Body of pancreas (tissue), 4 donors: ENCODE data around the gene LITAFD.

ENCODE experiments used
- POLR2A ChIP-seq, 3 donors: fragments of 450-650 bp; IDR thresholded peaks; one replicate each; pipeline ENCODE4 v1.6.1; 2016; ENCODE audit warnings: antibody characterized with exemption in 3 of 3, mild to moderate bottlenecking in 2 of 3
- TF ChIP-seq, protein P1 (sequence below), 7 experiments: fragments of 450-650 bp in 4 of 7; fragments of 200-600 bp in 3 of 7; sonication (generic) in 3 of 7; IDR thresholded peaks; one replicate each; pipeline ENCODE4 v1.5.1; 2016 to 2019; ENCODE audit warnings: antibody characterized with exemption in 7 of 7

DNA sequence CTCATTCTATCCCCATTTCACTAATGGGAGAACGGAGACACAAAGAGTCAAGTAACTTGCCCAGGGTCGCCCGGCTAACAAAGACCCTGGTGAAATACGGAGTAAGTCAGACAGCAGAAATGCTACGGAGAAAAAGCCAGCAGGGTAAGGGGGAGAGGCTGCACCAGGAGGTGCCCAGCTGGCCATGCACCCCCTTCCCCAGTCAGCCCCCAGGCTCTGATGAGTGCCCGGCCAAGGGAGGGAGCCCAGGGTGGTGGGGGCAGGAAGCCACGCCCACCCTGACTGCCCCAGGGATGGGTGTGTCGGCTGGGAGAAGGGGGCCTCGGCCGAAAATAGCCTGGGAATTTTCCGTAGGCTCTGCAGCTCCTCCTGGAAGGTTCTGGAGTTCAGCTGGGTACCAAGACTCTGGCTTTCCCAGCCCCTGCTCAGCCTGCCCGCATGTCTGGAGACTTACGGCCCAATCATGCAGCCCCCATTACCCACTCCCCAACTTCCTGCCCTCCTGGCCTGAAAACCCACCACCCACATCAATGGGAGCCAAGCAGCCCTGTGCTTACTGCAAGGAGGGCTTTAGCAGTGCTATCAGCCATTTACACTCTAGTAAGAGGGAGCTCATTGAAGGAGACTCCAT, 17.6 kb upstream of the LITAFD start:
- TF ChIP-seq, protein P1, sequence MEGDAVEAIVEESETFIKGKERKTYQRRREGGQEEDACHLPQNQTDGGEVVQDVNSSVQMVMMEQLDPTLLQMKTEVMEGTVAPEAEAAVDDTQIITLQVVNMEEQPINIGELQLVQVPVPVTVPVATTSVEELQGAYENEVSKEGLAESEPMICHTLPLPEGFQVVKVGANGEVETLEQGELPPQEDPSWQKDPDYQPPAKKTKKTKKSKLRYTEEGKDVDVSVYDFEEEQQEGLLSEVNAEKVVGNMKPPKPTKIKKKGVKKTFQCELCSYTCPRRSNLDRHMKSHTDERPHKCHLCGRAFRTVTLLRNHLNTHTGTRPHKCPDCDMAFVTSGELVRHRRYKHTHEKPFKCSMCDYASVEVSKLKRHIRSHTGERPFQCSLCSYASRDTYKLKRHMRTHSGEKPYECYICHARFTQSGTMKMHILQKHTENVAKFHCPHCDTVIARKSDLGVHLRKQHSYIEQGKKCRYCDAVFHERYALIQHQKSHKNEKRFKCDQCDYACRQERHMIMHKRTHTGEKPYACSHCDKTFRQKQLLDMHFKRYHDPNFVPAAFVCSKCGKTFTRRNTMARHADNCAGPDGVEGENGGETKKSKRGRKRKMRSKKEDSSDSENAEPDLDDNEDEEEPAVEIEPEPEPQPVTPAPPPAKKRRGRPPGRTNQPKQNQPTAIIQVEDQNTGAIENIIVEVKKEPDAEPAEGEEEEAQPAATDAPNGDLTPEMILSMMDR (IDR thresholded peaks at IDR 0.05): no peak
- TF ChIP-seq POLR2A (IDR thresholded peaks at IDR 0.05): no peak
